GM12878 (cell line): ENCODE measurements around the gene RALGAPA1. TPM values are rescaled to one million over a fixed set of nuclear protein-coding genes. Genes with fewer than 3 reads are reported as not detected.

Source experiments
- ATAC-seq: fragments of 200-7000 bp; cut with Tn5 transposase; 3 replicates; pipeline ENCODE4 v1.9.1; 2020; ENCODE audit warnings: mild to moderate bottlenecking, moderate library complexity
- BruUV-seq: library from RNA; stranded (reverse); fragments of 400-500 nt; replicated peaks from 2 replicates; lab custom pipeline; 2021; lab: Mats Ljungman, UMichigan
- CTCF ChIA-PET: fragments of 300-600 bp; sonication (Branson Sonifier 250); formaldehyde crosslinking; extraction: SDS; loops from one replicate; lab custom pipeline; 2021; ENCODE audit warnings: inconsistent platforms; lab: Yijun Ruan, JAX
- POLR2A ChIA-PET: fragments of 350-600 bp; formaldehyde crosslinking; extraction: SDS; loops from one replicate; lab custom pipeline; 2021; ENCODE audit warnings: inconsistent platforms; lab: Charles Lee
- RAD21 ChIA-PET: fragments of 300-600 bp; sonication (Branson Sonifier 250); formaldehyde crosslinking; loops from one replicate; lab custom pipeline; 2023; ENCODE audit warnings: antibody characterized with exemption; ENCODE audit not compliant: unreplicated experiment; lab: Charles Lee
- SMC1A ChIA-PET: fragments of 300-600 bp; sonication (Branson Sonifier 250); formaldehyde crosslinking; loops from one replicate; lab custom pipeline; 2023; ENCODE audit not compliant: unreplicated experiment, uncharacterized antibody; lab: Charles Lee
- DNase-seq: peaks from one replicate; pipeline ENCODE4 v3.0.0-alpha.2; 2011; ENCODE audit warnings: low read depth, low spot score
- FAIRE-seq: peaks from 3 replicates; lab custom pipeline; 2011; peaks lifted over from hg19 to GRCh38; lab: Jason Lieb, UNC
- H2AFZ ChIP-seq: 2 replicates; pipeline ENCODE4 v1.6.0; 2011; ENCODE audit warnings: low read depth, low read length, control low read depth; ENCODE audit not compliant: control insufficient read depth
- H3K27ac ChIP-seq: 2 replicates; pipeline ENCODE4 v1.5.1; 2011; ENCODE audit warnings: control low read depth; ENCODE audit not compliant: control insufficient read depth, insufficient read depth
- H3K27me3 ChIP-seq, 2 experiments: replicated peaks in 1 of 2; 2 replicates each; pipeline versions ENCODE4 v1.6.0 to v1.6.1; 2011; ENCODE audit warnings: low read length in 1 of 2; ENCODE audit not compliant: control insufficient read depth in 2 of 2, insufficient read depth in 2 of 2
- H3K36me3 ChIP-seq, 2 experiments: 2 replicates each; pipeline ENCODE4 v1.5.1; 2011; ENCODE audit warnings: low read length in 1 of 2; ENCODE audit not compliant: control insufficient read depth in 2 of 2, insufficient read depth in 2 of 2
- H3K4me1 ChIP-seq: 2 replicates; pipeline ENCODE4 v1.6.1; 2011; ENCODE audit warnings: mild to moderate bottlenecking, low read length, moderate library complexity, mixed read lengths; ENCODE audit not compliant: control insufficient read depth, insufficient read depth
- H3K4me2 ChIP-seq: 2 replicates; pipeline ENCODE4 v1.6.0; 2011; ENCODE audit warnings: control low read depth; ENCODE audit not compliant: control insufficient read depth, insufficient read depth
- H3K4me3 ChIP-seq: fragments of 200-600 bp; sonication (generic); 2 replicates; pipeline ENCODE4 v1.5.1; 2016
- H3K79me2 ChIP-seq: 2 replicates; pipeline ENCODE4 v1.6.0; 2011; ENCODE audit warnings: low read length; ENCODE audit not compliant: control insufficient read depth, insufficient read depth
- H3K9ac ChIP-seq: 2 replicates; pipeline ENCODE4 v1.8.0; 2011; ENCODE audit warnings: low read length, control low read depth, mixed read lengths; ENCODE audit not compliant: control insufficient read depth, insufficient read depth
- H3K9me3 ChIP-seq: replicated peaks from 3 replicates; pipeline ENCODE4 v1.5.1; 2011; ENCODE audit warnings: mild to moderate bottlenecking, low read length; ENCODE audit not compliant: control insufficient read depth, insufficient read depth
- H4K20me1 ChIP-seq: 2 replicates; pipeline ENCODE4 v1.6.0; 2011; ENCODE audit not compliant: control insufficient read depth, insufficient read depth
- ASH2L ChIP-seq: fragments of 300-600, 200-600 bp; sonication (generic); IDR thresholded peaks from 2 replicates; pipeline ENCODE4 v1.6.1; 2017; ENCODE audit warnings: low read depth, mild to moderate bottlenecking, borderline replicate concordance
- ESRRA ChIP-seq: IDR thresholded peaks from 2 replicates; pipeline ENCODE4 v1.6.1; 2012; ENCODE audit warnings: mild to moderate bottlenecking, low read length, improper control_type of control experiment
- LARP7 ChIP-seq: fragments of 450-650 bp; IDR thresholded peaks from 2 replicates; pipeline ENCODE4 v1.6.1; 2017; ENCODE audit warnings: mild to moderate bottlenecking
- PAX5 ChIP-seq: IDR thresholded peaks from 2 replicates; pipeline ENCODE4 v1.6.1; 2011; ENCODE audit warnings: low read depth, low read length, borderline replicate concordance
- POLR2AphosphoS5 ChIP-seq: IDR thresholded peaks from 2 replicates; pipeline ENCODE4 v1.6.1; 2011; ENCODE audit warnings: mild to moderate bottlenecking, low read length, inconsistent platforms
- RB1 ChIP-seq: fragments of 450-650 bp; formaldehyde crosslinking; IDR thresholded peaks from 2 replicates; pipeline ENCODE4 v1.6.1; 2017; ENCODE audit warnings: mild to moderate bottlenecking, borderline replicate concordance
- SMC3 ChIP-seq: IDR thresholded peaks from 2 replicates; pipeline ENCODE4 v1.6.1; 2011; ENCODE audit warnings: low read length, improper control_type of control experiment, borderline replicate concordance
- TCF7 ChIP-seq: IDR thresholded peaks from 2 replicates; pipeline ENCODE4 v1.6.1; 2014; ENCODE audit warnings: antibody characterized with exemption, borderline replicate concordance
- in situ Hi-C: fragments of 300-500 bp; cut with MboI; formaldehyde crosslinking; loops from 9 replicates; pipeline ENCODE4 v1.14.3; 2018; ENCODE audit warnings: mixed read lengths
- intact Hi-C: fragments of 100-400 bp; cut with micrococcal nuclease; formaldehyde crosslinking; loops from one replicate; pipeline ENCODE4 v1.14.2; 2022; ENCODE audit not compliant: unreplicated experiment
- polyA plus RNA-seq, 11 experiments: library from polyadenylated mRNA; depleted of rRNA in 4 of 11; unstranded in 6 of 11; stranded (reverse) in 5 of 11; fragments of >200 nt; fragmentation: Nextera tagmentation in 4 of 11; fragmentation: Illumina TruSeq in 1 of 11; extraction: Ambion mirVana in 4 of 11; extraction: Trizol in 1 of 11; gene quantifications; 1 replicate in 1 of 11; 2 replicates in 10 of 11; pipeline versions ENCODE4 v1.2.1 to v1.2.3, GENCODE V29; 2011 to 2016; ENCODE audit warnings: inconsistent platforms in 2 of 11, missing spikeins in 2 of 11, low read depth in 1 of 11
- total RNA-seq, 4 experiments: library from RNA; depleted of rRNA in 3 of 4; stranded (reverse); fragments of >200 nt in 3 of 4; fragmentation: Illumina TruSeq in 1 of 4; extraction: Trizol in 1 of 4; gene quantifications; 2 replicates each; pipeline versions ENCODE4 v1.2.1 to v1.2.3, GENCODE V29; 2013 to 2021
- TF ChIP-seq, protein P1 (sequence below): fragments of 450-650 bp; formaldehyde crosslinking; IDR thresholded peaks from 2 replicates; pipeline ENCODE4 v1.5.0; 2022; ENCODE audit warnings: mild to moderate bottlenecking, missing genetic modification characterization
- TF ChIP-seq, protein P2 (sequence below): IDR thresholded peaks from 2 replicates; pipeline ENCODE4 v1.6.1; 2012; ENCODE audit warnings: low read depth, low read length, improper control_type of control experiment
- TF ChIP-seq, protein P3 (sequence below): IDR thresholded peaks from 2 replicates; pipeline ENCODE4 v1.6.1; 2011; ENCODE audit warnings: low read depth, low read length, improper control_type of control experiment, borderline replicate concordance
- TF ChIP-seq, protein P4 (sequence below): IDR thresholded peaks from 2 replicates; pipeline ENCODE4 v1.6.1; 2011; ENCODE audit warnings: mild to moderate bottlenecking, low read depth, low read length, moderate library complexity; ENCODE audit not compliant: insufficient replicate concordance
- TF ChIP-seq, protein P5 (sequence below), 3 experiments: IDR thresholded peaks in 2 of 3; conservative IDR thresholded peaks in 1 of 3; 2 replicates each; pipeline ENCODE4 v1.5.1; 2011; ENCODE audit warnings: low read depth in 3 of 3, low read length in 3 of 3, mild to moderate bottlenecking in 3 of 3, control low read depth in 2 of 3, moderate library complexity in 2 of 3, inconsistent platforms in 1 of 3, mixed read lengths in 1 of 3; ENCODE audit not compliant: control insufficient read depth in 2 of 3, insufficient read depth in 1 of 3; ENCODE audit errors: extremely low read depth in 1 of 3

RALGAPA1 gene
- total and polyA plus RNA-seq, 10 of the 15 experiments (the other 5 are each of a cell fraction or from before 2014, with no cell fraction given) = 5.6 to 26.7 (median 14.7) TPM

DNA sequence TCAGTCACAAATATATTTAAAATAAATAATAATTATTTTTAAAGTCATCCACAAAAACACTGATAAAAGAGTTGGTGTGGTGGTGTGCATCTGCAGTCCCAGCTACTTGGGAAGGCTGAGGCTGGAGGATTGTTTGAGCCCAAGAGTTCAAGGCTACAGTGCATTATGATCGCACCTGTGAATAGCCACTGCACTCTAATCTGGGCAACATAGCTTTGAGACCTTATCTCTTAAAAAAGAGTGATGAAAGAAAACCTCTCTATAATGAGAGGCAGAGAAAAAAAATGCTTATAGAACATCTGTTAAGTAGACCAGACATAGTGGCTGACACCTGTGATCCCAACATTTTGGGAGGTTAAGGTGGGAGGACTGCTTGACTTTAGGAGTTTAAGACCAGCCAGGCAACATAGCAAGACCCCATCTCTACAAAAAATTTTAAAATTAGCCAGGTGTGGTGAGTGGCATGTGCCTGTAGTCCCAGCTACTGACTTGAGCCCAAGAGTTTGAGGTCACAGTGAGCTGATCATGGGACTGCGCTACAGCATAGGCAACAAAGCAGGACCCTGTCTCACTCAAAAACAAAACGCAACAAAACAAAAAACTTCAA, 50.5 kb downstream of the RALGAPA1 start (continued):
- TF ChIP-seq SMC3 = no peak
- TF ChIP-seq ASH2L = no peak

DNA sequence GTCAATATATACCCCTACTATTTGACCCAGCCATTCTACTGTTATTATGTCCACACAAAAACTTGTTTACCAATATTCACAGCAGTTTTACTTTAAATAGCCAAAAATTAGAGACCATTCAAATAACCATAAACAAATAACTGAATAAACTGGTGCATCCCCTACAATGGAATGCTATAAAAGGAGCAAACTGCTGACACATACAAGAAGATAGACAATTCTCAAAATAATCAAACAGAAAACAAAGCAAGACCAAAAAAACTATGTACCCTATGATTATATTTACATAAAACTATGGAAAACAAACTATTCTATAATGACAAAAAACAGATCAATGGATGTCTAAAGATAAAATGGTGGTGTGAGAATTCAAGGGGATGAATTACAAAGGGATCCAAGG, 54.4 kb downstream of the RALGAPA1 start:
- intact Hi-C loops = no loop called here
- RAD21 ChIA-PET = no interaction called here
- FAIRE-seq = no peak
- no peak for TF ChIP-seq LARP7
- TF ChIP-seq POLR2AphosphoS5 = no peak
- TF ChIP-seq TCF7 = no peak
- no peak for TF ChIP-seq SMC3
- TF ChIP-seq ESRRA = no peak
- TF ChIP-seq, protein P1, sequence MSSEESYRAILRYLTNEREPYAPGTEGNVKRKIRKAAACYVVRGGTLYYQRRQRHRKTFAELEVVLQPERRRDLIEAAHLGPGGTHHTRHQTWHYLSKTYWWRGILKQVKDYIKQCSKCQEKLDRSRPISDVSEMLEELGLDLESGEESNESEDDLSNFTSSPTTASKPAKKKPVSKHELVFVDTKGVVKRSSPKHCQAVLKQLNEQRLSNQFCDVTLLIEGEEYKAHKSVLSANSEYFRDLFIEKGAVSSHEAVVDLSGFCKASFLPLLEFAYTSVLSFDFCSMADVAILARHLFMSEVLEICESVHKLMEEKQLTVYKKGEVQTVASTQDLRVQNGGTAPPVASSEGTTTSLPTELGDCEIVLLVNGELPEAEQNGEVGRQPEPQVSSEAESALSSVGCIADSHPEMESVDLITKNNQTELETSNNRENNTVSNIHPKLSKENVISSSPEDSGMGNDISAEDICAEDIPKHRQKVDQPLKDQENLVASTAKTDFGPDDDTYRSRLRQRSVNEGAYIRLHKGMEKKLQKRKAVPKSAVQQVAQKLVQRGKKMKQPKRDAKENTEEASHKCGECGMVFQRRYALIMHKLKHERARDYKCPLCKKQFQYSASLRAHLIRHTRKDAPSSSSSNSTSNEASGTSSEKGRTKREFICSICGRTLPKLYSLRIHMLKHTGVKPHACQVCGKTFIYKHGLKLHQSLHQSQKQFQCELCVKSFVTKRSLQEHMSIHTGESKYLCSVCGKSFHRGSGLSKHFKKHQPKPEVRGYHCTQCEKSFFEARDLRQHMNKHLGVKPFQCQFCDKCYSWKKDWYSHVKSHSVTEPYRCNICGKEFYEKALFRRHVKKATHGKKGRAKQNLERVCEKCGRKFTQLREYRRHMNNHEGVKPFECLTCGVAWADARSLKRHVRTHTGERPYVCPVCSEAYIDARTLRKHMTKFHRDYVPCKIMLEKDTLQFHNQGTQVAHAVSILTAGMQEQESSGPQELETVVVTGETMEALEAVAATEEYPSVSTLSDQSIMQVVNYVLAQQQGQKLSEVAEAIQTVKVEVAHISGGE (CRISPR knock-in tag) = no peak
- no peak for TF ChIP-seq RB1
- TF ChIP-seq, protein P2, sequence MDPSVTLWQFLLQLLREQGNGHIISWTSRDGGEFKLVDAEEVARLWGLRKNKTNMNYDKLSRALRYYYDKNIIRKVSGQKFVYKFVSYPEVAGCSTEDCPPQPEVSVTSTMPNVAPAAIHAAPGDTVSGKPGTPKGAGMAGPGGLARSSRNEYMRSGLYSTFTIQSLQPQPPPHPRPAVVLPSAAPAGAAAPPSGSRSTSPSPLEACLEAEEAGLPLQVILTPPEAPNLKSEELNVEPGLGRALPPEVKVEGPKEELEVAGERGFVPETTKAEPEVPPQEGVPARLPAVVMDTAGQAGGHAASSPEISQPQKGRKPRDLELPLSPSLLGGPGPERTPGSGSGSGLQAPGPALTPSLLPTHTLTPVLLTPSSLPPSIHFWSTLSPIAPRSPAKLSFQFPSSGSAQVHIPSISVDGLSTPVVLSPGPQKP = no peak
- TF ChIP-seq, protein P3, sequence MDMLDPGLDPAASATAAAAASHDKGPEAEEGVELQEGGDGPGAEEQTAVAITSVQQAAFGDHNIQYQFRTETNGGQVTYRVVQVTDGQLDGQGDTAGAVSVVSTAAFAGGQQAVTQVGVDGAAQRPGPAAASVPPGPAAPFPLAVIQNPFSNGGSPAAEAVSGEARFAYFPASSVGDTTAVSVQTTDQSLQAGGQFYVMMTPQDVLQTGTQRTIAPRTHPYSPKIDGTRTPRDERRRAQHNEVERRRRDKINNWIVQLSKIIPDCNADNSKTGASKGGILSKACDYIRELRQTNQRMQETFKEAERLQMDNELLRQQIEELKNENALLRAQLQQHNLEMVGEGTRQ = no peak
- TF ChIP-seq, protein P4, sequence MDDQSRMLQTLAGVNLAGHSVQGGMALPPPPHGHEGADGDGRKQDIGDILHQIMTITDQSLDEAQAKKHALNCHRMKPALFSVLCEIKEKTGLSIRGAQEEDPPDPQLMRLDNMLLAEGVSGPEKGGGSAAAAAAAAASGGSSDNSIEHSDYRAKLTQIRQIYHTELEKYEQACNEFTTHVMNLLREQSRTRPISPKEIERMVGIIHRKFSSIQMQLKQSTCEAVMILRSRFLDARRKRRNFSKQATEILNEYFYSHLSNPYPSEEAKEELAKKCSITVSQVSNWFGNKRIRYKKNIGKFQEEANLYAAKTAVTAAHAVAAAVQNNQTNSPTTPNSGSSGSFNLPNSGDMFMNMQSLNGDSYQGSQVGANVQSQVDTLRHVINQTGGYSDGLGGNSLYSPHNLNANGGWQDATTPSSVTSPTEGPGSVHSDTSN = no peak
- no peak for TF ChIP-seq PAX5
- TF ChIP-seq, protein P5, sequence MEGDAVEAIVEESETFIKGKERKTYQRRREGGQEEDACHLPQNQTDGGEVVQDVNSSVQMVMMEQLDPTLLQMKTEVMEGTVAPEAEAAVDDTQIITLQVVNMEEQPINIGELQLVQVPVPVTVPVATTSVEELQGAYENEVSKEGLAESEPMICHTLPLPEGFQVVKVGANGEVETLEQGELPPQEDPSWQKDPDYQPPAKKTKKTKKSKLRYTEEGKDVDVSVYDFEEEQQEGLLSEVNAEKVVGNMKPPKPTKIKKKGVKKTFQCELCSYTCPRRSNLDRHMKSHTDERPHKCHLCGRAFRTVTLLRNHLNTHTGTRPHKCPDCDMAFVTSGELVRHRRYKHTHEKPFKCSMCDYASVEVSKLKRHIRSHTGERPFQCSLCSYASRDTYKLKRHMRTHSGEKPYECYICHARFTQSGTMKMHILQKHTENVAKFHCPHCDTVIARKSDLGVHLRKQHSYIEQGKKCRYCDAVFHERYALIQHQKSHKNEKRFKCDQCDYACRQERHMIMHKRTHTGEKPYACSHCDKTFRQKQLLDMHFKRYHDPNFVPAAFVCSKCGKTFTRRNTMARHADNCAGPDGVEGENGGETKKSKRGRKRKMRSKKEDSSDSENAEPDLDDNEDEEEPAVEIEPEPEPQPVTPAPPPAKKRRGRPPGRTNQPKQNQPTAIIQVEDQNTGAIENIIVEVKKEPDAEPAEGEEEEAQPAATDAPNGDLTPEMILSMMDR (IDR thresholded peaks at IDR 0.05 in 2 of 3, conservative IDR thresholded peaks at IDR 0.05 in 1 of 3; ENCODE audit: control insufficient read depth in 2 of 3, extremely low read depth in 1 of 3, insufficient read depth in 1 of 3, low read depth in 3 of 3, low read length in 3 of 3) = no peak

More for the DNA sequence above, 54.4 kb downstream of the RALGAPA1 start:
- Histone ChIP-seq H3K9ac (no peak overlapping the region), H3K4me1 (no peaks in the 10 kb centered on the region), H4K20me1 (no peaks in the 10 kb centered on the region), H3K27ac (no peak overlapping the region), H3K4me3 (no peak overlapping the region), H3K79me2 (no peaks in the 10 kb centered on the region), H2AFZ (no peak overlapping the region), H3K9me3 (no peaks in the 10 kb centered on the region), H3K36me3 (peaks cover 0 to 4% of the 10 kb centered on the region in 2 experiments; a peak in 3 of 4 replicates), H3K27me3 (no peaks in the 10 kb centered on the region), H3K4me2 (no peak overlapping the region)
- no TSS peak for BruUV-seq
- ATAC-seq = no peak
- ChIA-PET POLR2A (no interaction called here), SMC1A (interaction anchor here (0.5 to 1.2 kb wide), 2 partner anchors 29 kb away, joined by 3 to 6 read pairs; no protein-coding TSS in a partner anchor), CTCF (no interaction called here)
- DNase-seq = no peak
- in situ Hi-C loops = no loop called here
